AML-193 (cell line): ENCODE data around the gene PHKA2.
"Not testable (repeated sequence)": the region's sequence is repeated elsewhere in the genome, so short reads cannot be mapped to it uniquely, and the experiment has no call there.

Source experiments
- DNase-seq, 2 experiments: peaks; one replicate each; lab custom pipeline; 2025; lab: John Stamatoyannopoulos, UW

The PHKA2 gene, protein sequence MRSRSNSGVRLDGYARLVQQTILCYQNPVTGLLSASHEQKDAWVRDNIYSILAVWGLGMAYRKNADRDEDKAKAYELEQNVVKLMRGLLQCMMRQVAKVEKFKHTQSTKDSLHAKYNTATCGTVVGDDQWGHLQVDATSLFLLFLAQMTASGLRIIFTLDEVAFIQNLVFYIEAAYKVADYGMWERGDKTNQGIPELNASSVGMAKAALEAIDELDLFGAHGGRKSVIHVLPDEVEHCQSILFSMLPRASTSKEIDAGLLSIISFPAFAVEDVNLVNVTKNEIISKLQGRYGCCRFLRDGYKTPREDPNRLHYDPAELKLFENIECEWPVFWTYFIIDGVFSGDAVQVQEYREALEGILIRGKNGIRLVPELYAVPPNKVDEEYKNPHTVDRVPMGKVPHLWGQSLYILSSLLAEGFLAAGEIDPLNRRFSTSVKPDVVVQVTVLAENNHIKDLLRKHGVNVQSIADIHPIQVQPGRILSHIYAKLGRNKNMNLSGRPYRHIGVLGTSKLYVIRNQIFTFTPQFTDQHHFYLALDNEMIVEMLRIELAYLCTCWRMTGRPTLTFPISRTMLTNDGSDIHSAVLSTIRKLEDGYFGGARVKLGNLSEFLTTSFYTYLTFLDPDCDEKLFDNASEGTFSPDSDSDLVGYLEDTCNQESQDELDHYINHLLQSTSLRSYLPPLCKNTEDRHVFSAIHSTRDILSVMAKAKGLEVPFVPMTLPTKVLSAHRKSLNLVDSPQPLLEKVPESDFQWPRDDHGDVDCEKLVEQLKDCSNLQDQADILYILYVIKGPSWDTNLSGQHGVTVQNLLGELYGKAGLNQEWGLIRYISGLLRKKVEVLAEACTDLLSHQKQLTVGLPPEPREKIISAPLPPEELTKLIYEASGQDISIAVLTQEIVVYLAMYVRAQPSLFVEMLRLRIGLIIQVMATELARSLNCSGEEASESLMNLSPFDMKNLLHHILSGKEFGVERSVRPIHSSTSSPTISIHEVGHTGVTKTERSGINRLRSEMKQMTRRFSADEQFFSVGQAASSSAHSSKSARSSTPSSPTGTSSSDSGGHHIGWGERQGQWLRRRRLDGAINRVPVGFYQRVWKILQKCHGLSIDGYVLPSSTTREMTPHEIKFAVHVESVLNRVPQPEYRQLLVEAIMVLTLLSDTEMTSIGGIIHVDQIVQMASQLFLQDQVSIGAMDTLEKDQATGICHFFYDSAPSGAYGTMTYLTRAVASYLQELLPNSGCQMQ

DNA sequence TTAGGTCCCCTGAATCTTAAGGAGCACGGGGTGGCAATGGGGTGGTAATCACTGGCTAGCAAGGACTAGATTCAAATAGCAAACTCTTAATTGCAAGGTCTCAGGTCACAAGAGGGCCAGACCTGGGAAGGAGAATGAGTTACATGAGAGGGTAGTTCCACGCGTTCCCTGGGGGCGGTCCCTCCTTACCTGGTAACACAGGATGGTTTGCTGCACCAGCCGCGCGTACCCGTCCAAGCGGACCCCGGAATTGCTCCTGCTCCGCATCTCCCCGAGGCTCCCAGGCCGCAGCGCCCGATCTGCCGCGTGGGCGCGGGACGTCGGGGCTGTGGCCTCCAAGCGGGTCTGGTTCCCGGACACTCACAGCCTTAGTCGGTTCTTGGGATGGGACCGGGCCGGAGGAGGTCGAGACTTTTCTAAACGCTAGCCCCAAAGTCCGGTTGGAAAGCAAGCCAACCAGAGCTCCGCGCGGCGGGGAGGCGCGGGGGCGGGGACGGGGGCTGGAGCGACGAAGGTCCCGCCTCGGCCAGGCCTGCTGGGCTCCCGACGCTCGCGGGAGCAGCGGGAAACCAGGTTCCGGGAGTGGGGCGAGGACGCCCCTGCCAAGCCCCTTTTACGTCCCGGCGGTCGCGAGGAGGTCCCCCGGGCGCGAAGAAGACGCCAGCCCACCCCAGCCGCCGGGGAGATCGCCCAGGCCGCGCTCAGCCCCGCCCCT, at the start of gene PHKA2:
TSS of gene PHKA2 (minus strand) at position 449 of the 715 bp plus-strand sequence. CDS start at position 267, 182 bp downstream.
- DNase-seq: peak in 1 of 2 experiments; percentile 32

DNA sequence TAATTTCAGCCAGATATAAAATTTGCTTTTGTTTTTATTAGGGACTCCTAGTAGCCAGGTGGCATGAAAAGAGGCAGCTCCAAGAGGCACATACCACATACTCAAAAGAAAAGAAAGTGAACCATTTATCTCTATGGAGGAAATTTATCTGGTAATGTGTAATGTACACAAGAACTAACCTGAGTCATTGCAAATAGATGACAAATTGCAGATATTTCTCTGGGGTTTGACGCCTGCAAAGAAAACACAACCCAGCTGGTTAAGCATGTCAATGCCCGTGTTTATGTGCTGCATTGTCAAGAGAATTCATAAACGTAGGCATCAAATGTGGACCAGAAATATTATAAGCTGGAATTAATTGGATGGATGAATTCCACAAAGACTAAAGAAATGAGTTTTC, 46.9 kb upstream of the PHKA2 start:
- DNase-seq: no peak

DNA sequence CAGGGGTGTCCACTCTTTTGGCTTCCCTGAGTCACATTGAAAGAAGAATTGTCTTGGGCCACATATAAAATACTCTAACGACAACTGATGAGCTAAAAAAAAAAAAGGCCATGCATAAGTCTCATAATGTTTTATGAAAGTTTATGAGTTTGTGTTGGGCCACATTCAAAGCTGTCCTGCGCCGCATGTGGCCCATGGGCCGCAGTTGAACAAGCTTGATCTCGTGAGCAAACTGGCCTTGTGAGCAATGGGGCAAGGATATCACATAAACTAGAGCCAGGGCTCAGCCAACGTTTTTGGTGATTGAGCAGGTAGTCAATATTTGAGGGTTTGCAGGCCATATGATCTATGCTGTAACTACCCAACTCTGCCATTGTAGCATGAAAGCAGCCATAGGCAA, 44.6 kb upstream of the PHKA2 start:
- DNase-seq: no peak

DNA sequence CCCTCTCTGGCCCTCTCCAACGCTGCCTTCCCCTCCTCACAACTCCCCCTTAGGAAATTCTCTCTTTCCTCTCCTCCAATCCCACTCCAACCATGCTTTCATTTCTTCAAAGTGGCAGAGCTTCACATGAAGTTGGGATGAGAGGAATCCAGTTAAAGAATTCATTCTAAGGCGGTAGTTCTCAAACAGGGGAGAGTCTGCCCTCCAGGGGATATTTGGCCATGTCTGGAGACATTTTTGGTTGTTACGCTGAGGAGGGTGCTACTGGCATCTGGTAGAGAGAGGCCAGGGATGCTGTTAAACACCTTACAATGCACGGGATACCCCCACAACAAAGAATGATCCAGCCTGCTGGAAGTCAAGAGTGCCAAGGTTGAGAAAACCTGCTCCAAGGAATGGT, 40.5 kb upstream of the PHKA2 start:
- DNase-seq: no peak

DNA sequence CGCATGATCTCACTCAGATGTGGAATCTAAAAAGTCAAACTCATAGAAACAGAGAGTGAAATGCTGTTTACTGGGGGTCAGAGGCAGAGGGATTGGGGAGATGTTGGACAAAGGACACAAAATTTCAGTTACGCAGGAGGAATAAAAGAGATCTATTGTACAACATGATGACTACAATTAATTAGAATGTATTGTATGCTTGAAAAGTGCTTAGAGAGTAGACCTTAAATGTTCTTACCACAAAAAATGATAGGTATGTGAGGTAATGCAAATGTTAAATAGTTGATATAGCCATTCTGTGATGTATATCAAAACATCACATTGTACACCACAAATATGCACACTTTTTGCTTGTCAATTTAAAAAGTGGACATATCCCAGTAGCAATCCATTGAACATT, 36.1 kb upstream of the PHKA2 start:
- no peak for DNase-seq

DNA sequence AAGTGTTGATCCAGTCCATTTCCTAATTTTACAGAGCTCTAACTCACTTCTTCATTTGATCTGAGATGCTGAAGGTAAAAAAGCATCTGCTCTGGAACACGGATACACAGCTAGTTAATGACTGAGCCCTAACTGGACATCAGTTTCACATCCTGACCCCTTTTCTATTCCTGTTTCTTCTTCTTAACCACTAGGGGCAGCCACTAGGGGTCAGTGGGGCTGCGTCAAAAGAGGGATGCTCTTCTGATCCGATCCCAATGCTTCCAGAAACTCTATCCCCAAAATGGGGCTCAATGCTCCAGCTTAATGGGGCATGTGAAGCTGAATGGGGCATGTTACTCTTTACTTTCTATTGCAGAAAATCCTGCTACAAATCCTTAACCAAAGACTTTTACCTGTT, 33.4 kb upstream of the PHKA2 start:
- DNase-seq: peak in 1 of 2 experiments; percentile 6

DNA sequence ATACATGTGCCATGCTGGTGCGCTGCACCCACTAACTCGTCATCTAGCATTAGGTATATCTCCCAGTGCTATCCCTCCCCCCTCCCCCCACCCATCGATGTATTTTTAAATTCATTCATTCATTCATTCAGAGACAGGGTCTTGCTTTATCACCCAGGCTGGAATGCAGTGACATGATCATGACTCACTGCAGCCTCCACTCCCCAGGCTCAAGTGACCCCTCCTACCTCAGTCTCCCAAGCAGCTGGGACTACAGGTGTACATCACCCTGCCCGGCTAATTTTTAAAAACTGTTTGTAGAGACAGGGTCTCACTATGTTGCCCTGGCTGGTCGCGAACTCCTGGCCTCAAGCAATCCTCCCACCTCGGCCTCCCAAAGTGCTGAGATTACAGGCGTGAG, 32.7 kb upstream of the PHKA2 start:
- DNase-seq: not testable (repeated sequence)

DNA sequence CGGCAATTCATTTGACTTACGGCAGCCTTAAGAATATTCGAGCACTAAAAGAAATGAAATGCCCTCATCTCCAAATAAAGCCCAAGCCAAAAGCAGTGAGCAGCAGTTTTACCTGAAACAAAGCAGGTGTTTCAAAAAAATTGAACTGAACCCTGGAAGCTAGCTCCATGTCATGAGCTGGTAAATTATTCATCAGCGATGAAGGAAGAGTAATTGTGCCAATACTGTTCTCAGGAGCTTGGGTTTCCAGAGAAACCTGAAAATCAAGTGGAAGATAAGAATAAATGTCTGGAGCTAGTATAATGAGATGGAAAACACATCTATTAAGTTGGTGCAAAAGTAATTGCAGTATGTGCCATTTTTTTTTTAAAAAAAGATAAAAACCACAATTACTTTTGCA, 24.0 kb upstream of the PHKA2 start:
- DNase-seq: no peak

DNA sequence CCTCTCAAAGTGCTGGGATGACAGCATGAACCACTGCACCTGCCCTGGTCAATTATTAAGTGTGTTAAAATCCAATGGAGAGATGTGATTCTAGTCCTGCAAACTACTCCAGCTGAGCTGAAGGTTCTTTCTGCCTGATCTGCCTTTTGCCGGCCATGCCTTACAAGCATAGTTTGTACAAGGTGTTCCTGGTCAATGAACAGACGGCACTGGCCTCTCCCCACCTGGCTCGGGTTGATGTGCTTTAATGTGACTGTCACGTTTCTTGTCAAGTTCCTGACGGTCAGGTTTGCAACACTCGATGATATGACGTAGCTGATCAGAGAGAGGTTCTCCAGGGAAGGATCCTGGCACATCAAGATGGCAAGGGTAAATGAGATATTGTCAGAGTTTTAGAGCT, 23.1 kb upstream of the PHKA2 start:
- no peak for DNase-seq

DNA sequence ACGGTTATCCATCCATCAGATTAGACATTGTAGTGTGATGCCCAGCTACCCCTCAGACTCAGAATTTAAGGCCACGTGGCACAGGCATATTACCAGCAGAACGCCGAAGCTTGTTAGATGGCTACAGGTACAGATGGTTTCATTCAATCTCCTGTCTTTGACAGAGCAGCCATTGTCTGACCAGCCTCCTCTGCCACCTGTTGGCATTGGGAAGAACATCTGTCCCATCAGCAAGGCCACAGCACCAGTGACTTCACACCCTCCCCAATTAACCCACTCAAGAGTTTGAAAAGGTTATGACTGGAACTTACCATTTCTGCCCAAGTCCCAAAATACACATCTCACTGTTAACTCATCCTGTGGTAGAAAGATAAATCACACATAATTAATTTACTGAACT, 22.0 kb upstream of the PHKA2 start:
- no peak for DNase-seq

DNA sequence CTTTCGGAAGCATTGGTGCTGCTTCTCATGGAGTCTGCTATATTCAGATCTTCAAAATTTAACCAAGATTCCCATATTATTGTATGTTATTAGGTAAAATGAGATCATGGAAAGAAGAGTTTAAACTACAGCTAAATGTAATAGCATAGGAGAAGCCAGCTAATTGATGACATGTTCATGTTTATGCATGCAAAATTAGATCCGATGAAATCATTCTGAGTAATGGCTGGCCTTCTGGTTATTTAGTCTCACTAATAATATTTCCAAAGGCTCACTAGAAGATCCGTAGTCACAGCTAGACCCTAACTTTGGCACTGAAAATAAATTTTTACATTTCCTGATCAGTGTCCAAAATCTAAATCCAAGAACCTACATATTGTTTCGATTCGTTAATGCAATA, 19.8 kb upstream of the PHKA2 start:
- no peak for DNase-seq

DNA sequence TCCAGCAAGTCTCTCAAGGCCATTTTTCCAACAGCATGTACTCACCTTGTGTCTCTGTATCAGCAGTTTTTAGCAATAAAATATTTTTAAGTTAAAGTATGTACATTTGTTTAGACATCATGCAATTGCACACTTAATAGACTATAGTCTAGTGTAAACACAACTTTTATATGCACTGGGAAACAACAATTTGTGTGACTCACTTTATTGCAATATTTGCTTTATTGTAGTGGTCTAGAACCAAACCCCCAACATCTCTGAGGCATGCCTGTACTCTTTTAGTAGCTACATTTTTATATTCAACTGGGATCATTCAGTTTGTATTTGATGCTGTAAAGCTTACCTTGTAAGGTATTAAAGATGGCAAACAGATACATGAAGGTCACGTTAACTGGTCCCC, 14.7 kb upstream of the PHKA2 start:
- no peak for DNase-seq

DNA sequence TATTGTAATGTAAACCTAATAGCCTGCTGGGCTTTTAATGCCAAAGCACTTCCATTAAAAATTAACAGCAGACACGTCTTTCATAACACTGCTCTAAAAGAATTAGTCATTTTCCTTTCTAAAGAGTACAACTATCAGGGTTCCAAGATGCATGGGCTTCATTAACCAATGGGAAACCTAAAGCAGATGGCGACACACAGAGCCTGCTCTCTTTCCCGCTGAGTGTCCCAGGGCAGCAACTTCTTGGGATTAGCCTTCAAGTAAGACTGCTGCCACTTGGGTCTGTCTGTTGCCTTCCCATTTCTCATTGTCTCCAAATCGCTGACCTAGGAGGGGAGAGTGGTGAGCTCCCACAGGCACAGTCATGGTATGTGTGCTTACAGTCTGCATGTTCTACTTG, 14.0 kb upstream of the PHKA2 start:
- no peak for DNase-seq

DNA sequence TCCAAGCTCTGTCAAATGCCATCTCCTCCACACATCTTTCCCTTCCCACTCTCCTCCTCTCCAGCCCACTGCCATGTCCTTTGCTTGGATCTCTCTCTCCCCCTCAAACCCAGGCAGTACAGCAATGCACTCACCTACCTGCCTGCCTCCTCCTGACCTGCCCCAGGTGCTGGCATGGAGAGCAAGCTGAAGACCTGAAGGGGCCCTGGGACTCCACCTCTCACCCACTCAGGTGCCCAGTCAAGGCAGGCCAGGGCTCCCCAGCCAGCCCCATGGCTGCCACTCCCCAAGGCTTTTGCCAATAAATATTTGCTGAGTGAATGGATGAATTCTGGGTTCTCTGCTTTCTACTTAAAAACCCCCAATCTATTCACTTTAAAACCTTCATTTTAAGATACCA, 12.6 kb upstream of the PHKA2 start:
- DNase-seq: no peak

DNA sequence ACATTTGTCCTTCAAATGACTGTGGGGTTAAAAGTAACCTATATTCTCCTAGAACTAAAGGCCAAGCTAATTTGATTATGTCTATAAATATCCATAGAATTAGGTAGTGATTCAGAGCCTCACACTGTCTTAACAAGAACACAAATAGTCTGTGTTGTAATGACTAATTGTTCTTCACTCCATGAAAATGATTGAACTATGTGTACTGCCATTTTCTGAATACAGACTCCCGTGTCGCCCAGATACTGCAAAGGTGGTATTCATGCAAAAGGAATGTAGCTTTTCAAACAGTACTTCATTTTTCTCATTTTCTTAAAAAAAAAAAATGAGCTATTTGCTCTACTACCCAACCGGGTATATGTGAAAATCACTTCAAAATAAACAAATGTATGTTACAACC, 11.3 kb upstream of the PHKA2 start:
- no peak for DNase-seq

DNA sequence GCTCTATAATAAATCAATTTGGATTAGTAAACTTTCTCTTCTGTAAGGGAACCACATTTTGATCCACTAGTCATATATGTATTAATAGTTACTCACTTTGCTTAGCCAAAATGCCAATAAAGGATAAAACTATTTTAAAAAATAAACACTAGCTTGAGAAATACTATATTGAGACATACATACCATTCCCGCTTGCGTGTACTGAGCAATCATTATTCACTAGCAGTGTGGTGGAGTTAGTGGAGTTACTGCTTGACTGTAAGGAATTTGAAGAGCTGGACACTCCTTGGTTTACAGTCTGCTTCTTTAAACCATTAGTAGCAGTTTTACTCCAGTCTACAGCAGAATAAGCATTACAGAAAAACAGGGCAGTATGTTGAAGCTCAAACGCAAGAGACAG, 10.8 kb upstream of the PHKA2 start:
- no peak for DNase-seq

DNA sequence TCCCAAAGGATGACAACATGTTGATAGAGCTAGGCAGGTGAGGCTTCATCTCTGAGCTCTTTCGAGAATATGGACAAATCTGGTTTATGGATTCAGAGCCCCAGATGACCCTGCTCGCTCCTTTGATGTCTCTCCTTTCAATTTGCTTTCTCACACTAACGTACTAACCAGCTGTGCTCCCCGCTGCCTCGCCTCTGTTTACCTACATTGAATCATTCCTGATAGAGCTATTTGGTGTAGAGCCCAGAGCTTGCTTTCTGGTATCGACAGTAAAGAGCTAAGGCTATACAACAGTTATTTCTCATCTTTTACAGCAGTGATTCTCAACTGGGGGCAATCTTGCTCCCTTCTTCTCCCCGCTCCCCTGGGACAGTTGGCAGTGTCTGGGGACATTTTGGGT, 8.9 kb upstream of the PHKA2 start:
- no peak for DNase-seq

DNA sequence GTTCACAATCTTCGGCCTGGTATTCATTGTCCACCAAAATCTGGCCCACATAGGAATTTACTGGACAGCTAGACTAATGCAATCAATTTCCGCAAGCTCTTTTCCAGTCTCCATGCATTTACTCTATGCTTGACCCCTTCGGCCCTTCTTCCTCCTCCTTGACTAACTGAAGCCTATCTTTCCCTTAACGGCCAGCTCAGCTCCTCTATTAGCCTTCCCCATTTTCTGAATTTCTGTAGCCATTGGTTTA, 1.2 kb upstream of the PHKA2 start:
- DNase-seq: peak in 1 of 2 experiments; percentile 33

DNA sequence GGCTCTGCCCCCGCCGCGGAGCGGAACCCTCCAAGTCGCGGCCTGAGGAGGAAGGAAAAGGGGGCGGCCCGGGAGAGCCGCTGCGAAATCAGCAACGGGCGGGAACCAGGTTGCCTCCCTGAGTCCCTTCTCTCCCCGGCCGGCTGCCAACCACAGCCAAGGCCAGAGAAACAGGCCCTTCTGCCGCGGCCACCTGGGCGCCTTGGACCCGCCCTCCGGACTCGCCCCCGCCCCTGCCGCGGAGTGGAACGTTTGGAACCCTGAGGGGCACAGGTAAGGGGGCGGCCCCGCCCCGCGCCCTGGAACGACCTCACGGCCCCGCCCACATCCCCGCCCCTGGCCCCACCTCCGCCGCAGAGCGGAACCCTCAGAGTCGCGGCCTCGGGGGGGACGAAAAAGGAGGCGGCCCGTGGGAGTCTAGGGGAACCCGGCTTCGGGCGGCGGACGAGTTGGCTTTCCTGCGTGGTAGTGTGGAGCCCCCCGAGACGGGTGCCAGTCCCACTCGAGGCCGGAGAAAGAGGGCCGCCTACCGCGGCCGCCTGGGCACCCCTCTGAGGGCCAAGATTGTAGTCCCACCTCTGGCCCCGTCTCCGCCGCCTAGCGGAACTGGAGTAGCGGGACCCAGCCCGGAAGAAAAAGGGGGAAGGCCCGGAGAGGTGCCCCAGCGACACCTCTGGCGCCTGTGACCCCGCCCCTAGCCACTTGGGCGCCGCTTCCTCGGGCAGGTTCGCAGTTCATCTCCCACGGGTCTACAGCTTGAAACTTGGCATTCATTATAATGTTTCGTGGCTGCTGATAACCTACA, 669 bp upstream of the PHKA2 start:
- peak; percentile 58 to 66 for DNase-seq

DNA sequence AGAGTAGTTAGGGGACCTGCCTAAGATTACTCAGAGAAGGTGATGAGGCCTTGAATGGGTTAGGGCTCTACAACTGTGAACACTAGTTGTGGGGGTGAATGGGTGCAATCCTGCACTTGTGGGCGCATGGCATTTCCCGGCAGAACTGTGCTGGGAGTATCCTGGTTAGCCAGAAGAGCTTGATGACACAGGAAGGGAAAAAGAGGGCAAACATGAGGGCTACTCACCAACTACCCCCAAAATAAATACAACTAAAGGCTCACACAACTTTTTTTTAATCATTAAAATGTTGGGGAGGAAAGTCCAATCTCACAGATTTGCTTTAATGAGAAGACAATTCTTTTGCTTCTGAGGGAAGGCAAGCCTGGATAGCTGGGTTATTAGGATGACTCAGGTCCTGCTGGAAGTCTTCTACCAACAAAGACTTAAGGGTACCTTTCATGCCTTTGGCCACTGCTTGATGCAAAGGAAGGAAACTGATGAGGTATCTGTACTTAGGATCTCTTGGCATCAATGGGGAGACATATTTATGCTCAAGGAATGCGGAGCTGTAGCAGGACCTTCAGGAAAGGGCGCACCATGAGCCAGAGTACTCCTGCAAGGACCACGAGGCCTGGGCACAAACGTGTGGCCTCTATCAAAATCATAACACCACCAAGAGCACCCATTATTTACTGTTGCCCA, 2.6 kb downstream of the PHKA2 start:
- DNase-seq: no peak

DNA sequence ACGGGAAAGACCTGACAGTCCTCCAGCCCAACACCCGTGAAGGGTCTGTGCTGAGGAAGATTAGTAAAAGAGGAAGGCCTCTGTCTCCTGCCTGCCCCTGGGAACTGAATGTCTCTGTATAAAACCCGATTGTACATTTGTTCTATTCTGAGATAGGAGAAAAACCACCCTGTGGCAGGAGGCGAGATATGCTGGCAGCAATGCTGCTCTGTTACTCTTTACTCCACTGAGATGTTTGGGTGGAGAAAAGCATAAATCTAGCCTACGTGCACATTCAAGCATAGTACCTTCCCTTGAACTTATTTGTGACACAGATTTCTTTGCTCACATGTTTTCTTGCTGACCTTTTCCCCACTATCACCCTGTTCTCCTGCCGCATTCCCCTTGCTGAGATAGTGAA, 3.7 kb downstream of the PHKA2 start:
- not testable (repeated sequence) for DNase-seq
